Measurements from ENCODE around the gene LDHAL6B. TPM values are rescaled to one million over a fixed set of nuclear protein-coding genes. Genes with fewer than 3 reads are reported as not detected.

The LDHAL6B gene
- total and polyA plus RNA-seq, 2 donors from 2014 or later, result not detected

DNA sequence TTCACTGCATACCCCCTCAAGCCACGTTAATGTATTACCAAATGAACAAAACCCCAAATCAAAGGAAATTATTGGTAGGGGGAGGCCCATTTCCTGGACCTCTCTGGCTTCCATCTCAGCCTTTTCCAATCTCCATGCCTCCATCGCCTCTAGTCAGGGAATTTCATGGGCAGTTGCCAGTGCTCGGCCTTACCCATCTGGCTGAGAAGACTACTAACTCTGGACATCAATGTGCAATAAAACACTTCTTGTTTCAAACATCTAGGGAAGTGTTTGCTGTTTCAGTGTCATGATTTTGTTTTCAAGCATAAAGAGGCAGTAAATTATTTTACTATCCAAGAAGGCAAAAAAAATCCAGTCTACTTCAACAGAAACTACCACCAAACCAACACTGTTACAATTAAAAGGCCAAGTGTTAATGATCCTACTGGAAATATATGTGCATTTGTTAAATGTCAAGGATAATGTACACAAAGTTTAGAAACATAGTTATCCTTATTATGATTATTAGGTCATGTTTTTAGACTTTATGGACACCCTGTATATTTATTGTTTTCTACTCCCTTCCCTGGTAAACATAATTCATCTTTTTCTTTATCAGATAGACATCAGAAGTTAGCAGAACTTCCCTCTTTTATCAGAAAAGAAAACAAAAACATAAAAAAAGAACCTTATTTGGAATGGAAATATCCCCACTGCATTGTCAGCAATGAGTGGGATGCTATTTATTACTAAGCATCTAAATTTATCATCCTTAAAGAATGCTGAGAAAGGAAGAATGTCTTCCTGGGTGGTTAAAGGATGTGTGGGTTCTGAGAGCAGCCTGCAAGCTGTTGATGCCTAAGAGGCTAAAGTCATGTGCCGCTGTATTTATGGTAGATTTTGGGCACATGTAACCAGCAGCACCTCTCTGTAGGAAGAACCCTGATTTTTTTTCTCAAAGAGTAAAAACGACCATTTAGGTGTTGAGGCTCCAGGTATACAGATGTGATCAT, 15.2 kb downstream of the LDHAL6B start:
- no peak for TF ChIP-seq CTCF (IDR thresholded peaks at IDR 0.05; ENCODE audit: borderline replicate concordance, extremely low read depth, insufficient read depth)
- H3K4me1 ChIP-seq (ENCODE audit: control insufficient read depth in 2 of 3, insufficient read depth in 2 of 3, low read depth in 1 of 3, low read length in 3 of 3), result peaks cover 0 to 12% (median 4%) of the 10 kb centered on the region in 3 donors
- no peaks in the 10 kb centered on the region for H3K27me3 ChIP-seq (ENCODE audit: control insufficient read depth, insufficient read depth, low read length)
- intact Hi-C loops (cut with DNase I), result no loop called here
- H3K9ac ChIP-seq (ENCODE audit: low read length in 3 of 3), result no peak overlapping the region
- no peak for FAIRE-seq
- no peak overlapping the region for H3K4me3 ChIP-seq (ENCODE audit: low read length in 3 of 3)
- peaks cover 2 to 16% (median 7%) of the 10 kb centered on the region in 3 donors for H3K36me3 ChIP-seq (ENCODE audit: control insufficient read depth in 2 of 3, insufficient read depth in 3 of 3, low read length in 3 of 3)
- peak in 3 of 5 donors; percentile 60 to 85 (median 79) for DNase-seq
- H3K9me3 ChIP-seq (ENCODE audit: control insufficient read depth in 2 of 3, insufficient read depth in 1 of 3, low read length in 3 of 3), result no peaks in the 10 kb centered on the region
- H3K27ac ChIP-seq (ENCODE audit: low read depth in 2 of 2, low read length in 2 of 2), result peak overlapping the region; percentile 28 to 29

- Histone ChIP-seq H3K27me3 (ENCODE audit: control insufficient read depth, insufficient read depth, low read length) (no peaks in the 10 kb centered on the region), H3K4me3 (ENCODE audit: low read length in 3 of 3) (peak overlapping the region in 1 of 3 donors; percentile 15), H3K9ac (ENCODE audit: low read length in 3 of 3) (no peak overlapping the region), H3K4me1 (ENCODE audit: control insufficient read depth in 2 of 3, insufficient read depth in 2 of 3, low read depth in 1 of 3, low read length in 3 of 3) (peaks cover 0 to 12% (median 4%) of the 10 kb centered on the region in 3 donors), H3K36me3 (ENCODE audit: control insufficient read depth in 2 of 3, insufficient read depth in 3 of 3, low read length in 3 of 3) (peaks cover under 1 to 16% (median 7%) of the 10 kb centered on the region in 3 donors), H3K9me3 (ENCODE audit: control insufficient read depth in 2 of 3, insufficient read depth in 1 of 3, low read length in 3 of 3) (no peaks in the 10 kb centered on the region), H3K27ac (ENCODE audit: low read depth in 2 of 2, low read length in 2 of 2) (peak overlapping the region in 1 of 2 donors; percentile 76)
- DNase-seq (peak in 1 of 5 donors; percentile 68), FAIRE-seq (no peak)
- intact Hi-C loops (cut with DNase I), result no loop called here
- TF ChIP-seq CTCF (IDR thresholded peaks at IDR 0.05; ENCODE audit: borderline replicate concordance, extremely low read depth, insufficient read depth), result no peak
Measured at GRCh38 chr15:59222906-59223550, 16.4 kb downstream of the LDHAL6B start.

DNA sequence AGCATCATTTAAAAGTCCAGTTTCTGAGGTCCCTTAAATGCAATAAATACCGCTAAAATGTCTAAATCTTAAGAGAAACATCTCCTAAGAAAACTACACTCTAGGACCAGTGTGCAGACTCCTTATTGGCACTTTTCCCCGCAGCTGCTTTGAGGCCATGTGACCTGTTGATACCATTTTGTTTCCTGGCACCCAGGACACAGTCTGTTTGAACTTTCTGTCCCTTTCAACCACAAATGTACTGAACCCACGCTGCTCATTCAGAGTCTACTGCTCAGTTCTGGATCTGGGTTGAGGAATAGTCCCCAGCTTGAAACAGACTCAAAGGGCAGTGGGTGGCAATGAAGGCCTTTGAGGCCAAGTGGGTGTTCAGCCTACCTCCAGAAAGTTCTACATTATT, 17.1 kb downstream of the LDHAL6B start:
- no peak overlapping the region for H3K9ac ChIP-seq (ENCODE audit: low read length in 3 of 3)
- peak overlapping the region in 1 of 2 donors; percentile 76 for H3K27ac ChIP-seq (ENCODE audit: low read depth in 2 of 2, low read length in 2 of 2)
- H3K27me3 ChIP-seq (ENCODE audit: control insufficient read depth, insufficient read depth, low read length), result no peaks in the 10 kb centered on the region
- peaks cover 0 to 13% (median 7%) of the 10 kb centered on the region in 3 donors for H3K36me3 ChIP-seq (ENCODE audit: control insufficient read depth in 2 of 3, insufficient read depth in 3 of 3, low read length in 3 of 3)
- TF ChIP-seq CTCF (IDR thresholded peaks at IDR 0.05; ENCODE audit: borderline replicate concordance, extremely low read depth, insufficient read depth), result no peak
- no peak for FAIRE-seq
- no peaks in the 10 kb centered on the region for H3K9me3 ChIP-seq (ENCODE audit: control insufficient read depth in 2 of 3, insufficient read depth in 1 of 3, low read length in 3 of 3)
- no peak overlapping the region for H3K4me3 ChIP-seq (ENCODE audit: low read length in 3 of 3)
- peak in 2 of 5 donors; percentile 48 to 73 for DNase-seq
- intact Hi-C loops (cut with DNase I), result no loop called here
- peaks cover 0 to 12% (median 4%) of the 10 kb centered on the region in 3 donors for H3K4me1 ChIP-seq (ENCODE audit: control insufficient read depth in 2 of 3, insufficient read depth in 2 of 3, low read depth in 1 of 3, low read length in 3 of 3)
